CD14-positive monocyte (primary cell): Measurements from ENCODE around the gene ACD. TPM values are rescaled to one million over a fixed set of nuclear protein-coding genes. Genes with fewer than 3 reads are reported as not detected.

ENCODE experiments used
- DNase-seq, 3 donors: peaks; one replicate each; pipeline ENCODE4 v3.0.0-alpha.2; 2011 to 2022
- H2AFZ ChIP-seq: 2 replicates; pipeline ENCODE4 v1.6.0; 2012; ENCODE audit warnings: mild to moderate bottlenecking, low read depth, low read length, inconsistent platforms; ENCODE audit not compliant: insufficient read depth, poor library complexity, severe bottlenecking
- H3K27ac ChIP-seq, 2 donors: 1 replicate in 1 of 2; 2 replicates in 1 of 2; pipeline ENCODE4 v1.5.1; 2012 to 2013; ENCODE audit warnings: low read length in 2 of 2, control low read depth in 1 of 2, inconsistent platforms in 1 of 2, low read depth in 1 of 2, mild to moderate bottlenecking in 1 of 2
- H3K27me3 ChIP-seq, 2 donors: one replicate each; pipeline versions ENCODE4 v1.6.0 to v1.6.1; 2011 to 2013; ENCODE audit warnings: low read length in 2 of 2; ENCODE audit not compliant: control insufficient read depth in 2 of 2, insufficient read depth in 2 of 2
- H3K36me3 ChIP-seq, 2 donors: replicated peaks in 1 of 2; 1 replicate in 1 of 2; 2 replicates in 1 of 2; pipeline versions ENCODE4 v1.5.1 to v1.6.1; 2012 to 2013; ENCODE audit warnings: low read length in 2 of 2, control low read depth in 1 of 2, inconsistent platforms in 1 of 2, mild to moderate bottlenecking in 1 of 2; ENCODE audit not compliant: insufficient read depth in 2 of 2, control insufficient read depth in 1 of 2
- H3K4me1 ChIP-seq, 2 donors: 1 replicate in 1 of 2; 2 replicates in 1 of 2; pipeline versions ENCODE4 v1.5.1 to v1.6.1; 2012 to 2013; ENCODE audit warnings: low read length in 2 of 2, control low read depth in 1 of 2, inconsistent platforms in 1 of 2, mild to moderate bottlenecking in 1 of 2, moderate library complexity in 1 of 2; ENCODE audit not compliant: insufficient read depth in 2 of 2, control insufficient read depth in 1 of 2
- H3K4me2 ChIP-seq: replicated peaks from 2 replicates; pipeline ENCODE3; 2012; ENCODE audit warnings: low read length, moderate library complexity, mild to moderate bottlenecking; ENCODE audit not compliant: poor library complexity, severe bottlenecking; ENCODE audit errors: extremely low read depth
- H3K4me3 ChIP-seq, 3 experiments: fragments of 200-600 bp in 1 of 3; sonication (generic) in 1 of 3; replicated peaks in 1 of 3; 1 replicate in 2 of 3; 2 replicates in 1 of 3; pipeline ENCODE4 v1.5.1; 2011 to 2013; ENCODE audit warnings: low read length in 3 of 3, mild to moderate bottlenecking in 3 of 3, control low read depth in 2 of 3, low read depth in 2 of 3, inconsistent platforms in 1 of 3, moderate library complexity in 1 of 3
- H3K79me2 ChIP-seq: 2 replicates; pipeline ENCODE4 v1.6.0; 2012; ENCODE audit warnings: mild to moderate bottlenecking, control low read depth, inconsistent platforms, low read length, moderate library complexity; ENCODE audit not compliant: insufficient read depth
- H3K9ac ChIP-seq: 2 replicates; pipeline ENCODE4 v1.6.0; 2017; ENCODE audit warnings: low read length, mild to moderate bottlenecking; ENCODE audit not compliant: insufficient read depth, poor library complexity, severe bottlenecking
- H3K9me3 ChIP-seq, 2 donors: replicated peaks in 1 of 2; 1 replicate in 1 of 2; 2 replicates in 1 of 2; pipeline versions ENCODE4 v1.5.1 to v1.6.1; 2012 to 2013; ENCODE audit warnings: low read length in 2 of 2, control low read depth in 1 of 2; ENCODE audit not compliant: control insufficient read depth in 1 of 2, insufficient read depth in 1 of 2
- H4K20me1 ChIP-seq: 2 replicates; pipeline ENCODE4 v1.6.0; 2012; ENCODE audit warnings: mild to moderate bottlenecking, low read length, control low read depth, moderate library complexity; ENCODE audit not compliant: insufficient read depth
- H3K27ac Mint-ChIP-seq, 7 donors: one replicate each; pipeline ENCODE4 v1.8.0; 2020; ENCODE audit warnings: mild to moderate bottlenecking in 7 of 7, mixed read lengths in 7 of 7, moderate library complexity in 6 of 7, inconsistent platforms in 2 of 7
- H3K27me3 Mint-ChIP-seq, 3 donors: one replicate each; pipeline ENCODE4 v1.8.0; 2021 to 2022; ENCODE audit warnings: low read depth in 3 of 3, mild to moderate bottlenecking in 3 of 3, mixed read lengths in 3 of 3, moderate library complexity in 3 of 3, inconsistent platforms in 1 of 3
- H3K36me3 Mint-ChIP-seq, 2 donors: one replicate each; pipeline ENCODE4 v1.8.0; 2020; ENCODE audit warnings: mixed read lengths in 2 of 2, inconsistent platforms in 1 of 2, mild to moderate bottlenecking in 1 of 2
- H3K4me1 Mint-ChIP-seq: one replicate; pipeline ENCODE4 v1.8.0; 2020; ENCODE audit warnings: mild to moderate bottlenecking, mixed read lengths
- H3K4me3 Mint-ChIP-seq, 2 donors: one replicate each; pipeline ENCODE4 v1.8.0; 2020; ENCODE audit warnings: mild to moderate bottlenecking in 2 of 2, mixed read lengths in 2 of 2, moderate library complexity in 1 of 2
- H3K9me3 Mint-ChIP-seq, 7 donors: one replicate each; pipeline ENCODE4 v1.8.0; 2020 to 2022; ENCODE audit warnings: mixed read lengths in 7 of 7, mild to moderate bottlenecking in 6 of 7, moderate library complexity in 6 of 7, inconsistent platforms in 2 of 7
- WGBS: methylation state at CpG from one replicate; pipeline ENCODE4 v1.1.5; 2013; ENCODE audit warnings: missing lambda C conversion rate; ENCODE audit not compliant: insufficient coverage; 5-methylcytosine and 5-hydroxymethylcytosine counted together
- intact Hi-C, 2 donors: fragments of 100-400 bp; cut with micrococcal nuclease; formaldehyde crosslinking; loops; one replicate each; pipeline versions ENCODE4 v1.15.0 to v1.15.1; 2023
- polyA plus RNA-seq, 3 donors: library from polyadenylated mRNA; depleted of rRNA in 1 of 3; unstranded in 2 of 3; stranded (reverse) in 1 of 3; fragments of 300-500 nt in 2 of 3; fragments of >200 nt in 1 of 3; fragmentation: Illumina TruSeq in 2 of 3; gene quantifications; 1 replicate in 2 of 3; 2 replicates in 1 of 3; pipeline ENCODE4 v1.2.3, GENCODE V29; 2012 to 2021
- TF ChIP-seq, protein P1 (sequence below): fragments of 200-600 bp; IDR thresholded peaks from one replicate; pipeline ENCODE4 v1.8.0; 2022; ENCODE audit warnings: antibody characterized with exemption, mild to moderate bottlenecking

ACD gene
- polyA plus RNA-seq, 3 donors, result 11.8 to 26.0 (median 14.9) TPM

DNA sequence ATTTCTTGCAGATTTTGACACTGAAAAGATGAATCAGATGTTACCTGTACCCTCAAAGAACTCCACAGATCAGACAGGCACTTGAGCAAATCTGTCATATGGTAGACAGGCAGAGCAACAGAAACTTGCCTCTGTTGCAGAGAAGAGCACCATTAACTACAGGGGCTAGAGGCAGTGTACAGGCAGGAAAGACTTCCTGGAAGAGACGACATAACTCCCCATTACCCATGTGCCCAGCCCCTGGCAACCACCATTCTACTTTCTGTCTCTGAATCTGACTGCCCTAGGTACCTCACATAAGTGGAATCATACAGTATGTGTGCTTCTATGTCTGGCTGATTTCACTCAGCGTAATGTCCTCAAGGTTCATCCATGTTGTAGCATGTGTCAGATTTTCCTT lies 43.6 kb upstream of the ACD start:
- Mint-ChIP-seq H3K36me3 (peaks cover 3 to 11% of the 10 kb centered on the region in 2 donors), H3K27me3 (no peaks in the 10 kb centered on the region), H3K4me1 (no peaks in the 10 kb centered on the region), H3K9me3 (peaks cover 0 to 11% (median 5%) of the 10 kb centered on the region in 7 donors), H3K4me3 (no peak overlapping the region), H3K27ac (peak overlapping the region in 1 of 7 donors; percentile 35)
- DNase-seq, result no peak
- intact Hi-C loops, result no loop called here
- TF ChIP-seq, protein P1, sequence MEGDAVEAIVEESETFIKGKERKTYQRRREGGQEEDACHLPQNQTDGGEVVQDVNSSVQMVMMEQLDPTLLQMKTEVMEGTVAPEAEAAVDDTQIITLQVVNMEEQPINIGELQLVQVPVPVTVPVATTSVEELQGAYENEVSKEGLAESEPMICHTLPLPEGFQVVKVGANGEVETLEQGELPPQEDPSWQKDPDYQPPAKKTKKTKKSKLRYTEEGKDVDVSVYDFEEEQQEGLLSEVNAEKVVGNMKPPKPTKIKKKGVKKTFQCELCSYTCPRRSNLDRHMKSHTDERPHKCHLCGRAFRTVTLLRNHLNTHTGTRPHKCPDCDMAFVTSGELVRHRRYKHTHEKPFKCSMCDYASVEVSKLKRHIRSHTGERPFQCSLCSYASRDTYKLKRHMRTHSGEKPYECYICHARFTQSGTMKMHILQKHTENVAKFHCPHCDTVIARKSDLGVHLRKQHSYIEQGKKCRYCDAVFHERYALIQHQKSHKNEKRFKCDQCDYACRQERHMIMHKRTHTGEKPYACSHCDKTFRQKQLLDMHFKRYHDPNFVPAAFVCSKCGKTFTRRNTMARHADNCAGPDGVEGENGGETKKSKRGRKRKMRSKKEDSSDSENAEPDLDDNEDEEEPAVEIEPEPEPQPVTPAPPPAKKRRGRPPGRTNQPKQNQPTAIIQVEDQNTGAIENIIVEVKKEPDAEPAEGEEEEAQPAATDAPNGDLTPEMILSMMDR, result no peak
- no peaks in the 10 kb centered on the region for H4K20me1 ChIP-seq
- H3K4me3 ChIP-seq, result no peak overlapping the region
- H2AFZ ChIP-seq, result no peak overlapping the region
- no peaks in the 10 kb centered on the region for H3K4me1 ChIP-seq
- no peak overlapping the region for H3K27ac ChIP-seq
- 100% methylated on average over 1 of the region's 2 CpGs for WGBS
- H3K27me3 ChIP-seq, result no peaks in the 10 kb centered on the region
- H3K4me2 ChIP-seq, result no peak overlapping the region
- no peak overlapping the region for H3K9ac ChIP-seq
- H3K36me3 ChIP-seq, result no peaks in the 10 kb centered on the region
- H3K9me3 ChIP-seq, result peaks cover 0 to 11% of the 10 kb centered on the region in 2 donors
- H3K79me2 ChIP-seq, result peaks cover 7% of the 10 kb centered on the region

DNA sequence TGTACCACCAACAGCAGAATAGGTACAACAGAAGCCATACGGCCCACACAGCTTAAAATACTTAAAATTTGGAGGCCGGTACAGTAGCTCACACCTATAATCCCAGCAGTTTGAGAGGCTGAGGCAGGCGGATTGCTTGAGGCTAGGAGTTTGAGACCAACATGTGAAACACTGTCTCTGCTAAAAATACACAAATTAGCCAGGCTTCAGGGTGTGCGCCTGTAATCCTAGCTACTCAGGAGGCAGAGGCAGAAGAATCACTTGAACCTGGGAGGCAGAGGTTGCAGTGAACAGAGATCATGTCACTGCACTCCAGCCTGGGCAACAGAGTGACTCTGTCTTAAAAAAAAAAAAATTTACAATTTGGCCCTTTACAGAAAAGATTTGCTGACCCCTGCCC lies 42.1 kb upstream of the ACD start:
- TF ChIP-seq, protein P1, result no peak
- intact Hi-C loops, result no loop called here
- Mint-ChIP-seq H3K36me3 (peaks cover 9 to 13% of the 10 kb centered on the region in 2 donors), H3K4me3 (no peak overlapping the region), H3K27ac (no peak overlapping the region), H3K9me3 (peaks cover 0 to 14% (median 5%) of the 10 kb centered on the region in 7 donors), H3K4me1 (peaks cover 11% of the 10 kb centered on the region), H3K27me3 (no peaks in the 10 kb centered on the region)
- Histone ChIP-seq H4K20me1 (no peaks in the 10 kb centered on the region), H2AFZ (no peak overlapping the region), H3K27ac (no peak overlapping the region), H3K4me1 (peaks cover 3 to 10% of the 10 kb centered on the region in 2 donors), H3K4me2 (no peak overlapping the region), H3K9ac (no peak overlapping the region), H3K9me3 (peaks cover 0 to 11% of the 10 kb centered on the region in 2 donors), H3K36me3 (no peaks in the 10 kb centered on the region), H3K4me3 (no peak overlapping the region), H3K27me3 (no peaks in the 10 kb centered on the region), H3K79me2 (peaks cover 5% of the 10 kb centered on the region)
- WGBS, result 93% methylated on average over 2 of the region's 4 CpGs
- no peak for DNase-seq
